NCI-H748 (cell line): ENCODE data around the gene USP15.
A peak's percentile ranks its signal among the peaks of the same experiment; 100 is the strongest.

Experiments used
- DNase-seq: peaks from one replicate; lab custom pipeline; 2025; ENCODE audit not compliant: unreplicated experiment; lab: John Stamatoyannopoulos, UW

The USP15 gene

GRCh38 chr12:62256408-62257096 is 3.7 kb upstream of the USP15 start:
- no peak for DNase-seq

GRCh38 chr12:62258231-62258630 is 2.0 kb upstream of the USP15 start:
- DNase-seq = no peak

- DNase-seq = peak; percentile 76
These were observed 1.1 kb upstream of the USP15 start for GRCh38 chr12:62258941-62259630.

GRCh38 chr12:62259631-62259992 is 592 bp upstream of the USP15 start:
- no peak for DNase-seq

GRCh38 chr12:62260733-62261683 is 804 bp downstream of the USP15 start:
- peak; percentile 64 for DNase-seq

- no peak for DNase-seq
These were observed 1.8 kb downstream of the USP15 start for GRCh38 chr12:62261876-62262517.

- no peak for DNase-seq
These were observed 3.0 kb downstream of the USP15 start for GRCh38 chr12:62263232-62263631.

GRCh38 chr12:62263966-62264365 is 3.8 kb downstream of the USP15 start:
- DNase-seq = no peak

- no peak for DNase-seq
These were observed 4.5 kb downstream of the USP15 start for GRCh38 chr12:62264706-62265105.

- no peak for DNase-seq
These were observed 5.3 kb downstream of the USP15 start for GRCh38 chr12:62265511-62265910.

GRCh38 chr12:62267026-62267425 is 6.8 kb downstream of the USP15 start:
- DNase-seq = no peak

GRCh38 chr12:62267480-62267879 is 7.3 kb downstream of the USP15 start:
- DNase-seq = no peak

GRCh38 chr12:62268956-62269355 is 8.8 kb downstream of the USP15 start:
- no peak for DNase-seq

GRCh38 chr12:62269464-62270228 is 9.4 kb downstream of the USP15 start:
- DNase-seq = no peak

- no peak for DNase-seq
These were observed 10.2 kb downstream of the USP15 start for GRCh38 chr12:62270384-62270783.

- DNase-seq = no peak
These were observed 10.7 kb downstream of the USP15 start for GRCh38 chr12:62270872-62271271.

GRCh38 chr12:62272936-62273552 is 12.8 kb downstream of the USP15 start:
- no peak for DNase-seq

GRCh38 chr12:62273724-62274380 is 13.6 kb downstream of the USP15 start:
- DNase-seq = no peak

GRCh38 chr12:62278022-62278421 is 17.8 kb downstream of the USP15 start:
- DNase-seq = no peak
